Measurements from ENCODE around the gene TET3.

The TET3 gene

GRCh38 chr2:73965053-73965452 is 19.7 kb upstream of the TET3 start:
- DNase-seq, result no peak

- no peak for DNase-seq
Observed at GRCh38 chr2:73968357-73968937, 16.3 kb upstream of the TET3 start.

- DNase-seq, result no peak
Observed at GRCh38 chr2:73969356-73969755, 15.4 kb upstream of the TET3 start.

- no peak for DNase-seq
Observed at GRCh38 chr2:73970141-73970803, 14.4 kb upstream of the TET3 start.

GRCh38 chr2:73970850-73971471 is 13.7 kb upstream of the TET3 start:
- DNase-seq, result peak; percentile 69

- DNase-seq, result no peak
Observed at GRCh38 chr2:73971722-73972121, 13.0 kb upstream of the TET3 start.

- DNase-seq, result no peak
Observed at GRCh38 chr2:73972846-73973245, 11.9 kb upstream of the TET3 start.

GRCh38 chr2:73975731-73976130 is 9.0 kb upstream of the TET3 start:
- DNase-seq, result no peak

- no peak for DNase-seq
Observed at GRCh38 chr2:73976803-73977202, 7.9 kb upstream of the TET3 start.

GRCh38 chr2:73977466-73977865 is 7.2 kb upstream of the TET3 start:
- DNase-seq, result no peak

- DNase-seq, result peak; percentile 80
Observed at GRCh38 chr2:73979021-73979420, 5.7 kb upstream of the TET3 start.

- DNase-seq, result no peak
Observed at GRCh38 chr2:73979686-73980085, 5.0 kb upstream of the TET3 start.

GRCh38 chr2:73980566-73980965 is 4.1 kb upstream of the TET3 start:
- no peak for DNase-seq

GRCh38 chr2:73981081-73982001 is 3.4 kb upstream of the TET3 start:
- DNase-seq, result peak; percentile 40

GRCh38 chr2:73982140-73982617 is 2.5 kb upstream of the TET3 start:
- no peak for DNase-seq

- DNase-seq, result no peak
Observed at GRCh38 chr2:73983322-73984202, 1.1 kb upstream of the TET3 start.

- DNase-seq, result peak; percentile 79
Observed at GRCh38 chr2:73984922-73985307, 205 bp downstream of the TET3 start.

- DNase-seq, result no peak
Observed at GRCh38 chr2:73985308-73986084, 786 bp downstream of the TET3 start.

- peak; percentile 55 for DNase-seq
Observed at GRCh38 chr2:73986085-73986681, 1.5 kb downstream of the TET3 start.

GRCh38 chr2:73987109-73987947 is 2.6 kb downstream of the TET3 start:
- DNase-seq, result peak; percentile 67

Data from CD4-positive, alpha-beta T cell treated with Interleukin-6 for 4 hours (primary cell).